GM18517 (cell line): Measurements from ENCODE around the gene EBLN2.
A peak's percentile ranks its signal among the peaks of the same experiment; 100 is the strongest.
"Not testable (repeated sequence)": the region's sequence is repeated elsewhere in the genome, so short reads cannot be mapped to it uniquely, and the experiment has no call there.

Experiments
- ATAC-seq: cut with Tn5 transposase; IDR thresholded peaks from one replicate; pipeline ENCODE4 v1.9.1; 2021; ENCODE audit warnings: mild to moderate bottlenecking, moderate library complexity; ENCODE audit not compliant: unreplicated experiment

Gene EBLN2

GRCh38 chr3:73056845-73057150 is 4.7 kb upstream of the EBLN2 start:
- no peak for ATAC-seq

GRCh38 chr3:73060302-73060723 is 1.1 kb upstream of the EBLN2 start:
- no peak for ATAC-seq

- not testable (repeated sequence) for ATAC-seq
These were observed 4.8 kb downstream of the EBLN2 start for GRCh38 chr3:73066243-73066642.

- no peak for ATAC-seq
These were observed 7.0 kb downstream of the EBLN2 start for GRCh38 chr3:73068419-73068818.

GRCh38 chr3:73069187-73069586 is 7.7 kb downstream of the EBLN2 start:
- no peak for ATAC-seq

GRCh38 chr3:73069775-73070444 is 8.5 kb downstream of the EBLN2 start:
- no peak for ATAC-seq

- ATAC-seq = no peak
These were observed 9.5 kb downstream of the EBLN2 start for GRCh38 chr3:73070675-73071575.

GRCh38 chr3:73071952-73072351 is 10.5 kb downstream of the EBLN2 start:
- ATAC-seq = no peak

GRCh38 chr3:73072634-73073033 is 11.2 kb downstream of the EBLN2 start:
- ATAC-seq = no peak

- no peak for ATAC-seq
These were observed 11.7 kb downstream of the EBLN2 start for GRCh38 chr3:73073091-73073707.

- ATAC-seq = no peak
These were observed 13.3 kb downstream of the EBLN2 start for GRCh38 chr3:73074781-73075180.

GRCh38 chr3:73080216-73080966 is 18.9 kb downstream of the EBLN2 start:
- peak; percentile 72 for ATAC-seq

GRCh38 chr3:73081140-73081539 is 19.7 kb downstream of the EBLN2 start:
- no peak for ATAC-seq

- ATAC-seq = no peak
These were observed 22.7 kb downstream of the EBLN2 start for GRCh38 chr3:73084170-73084569.

- ATAC-seq = no peak
These were observed 24.6 kb downstream of the EBLN2 start for GRCh38 chr3:73086071-73086494.

- no peak for ATAC-seq
These were observed 32.7 kb downstream of the EBLN2 start for GRCh38 chr3:73094129-73094528.

GRCh38 chr3:73094951-73095350 is 33.5 kb downstream of the EBLN2 start:
- ATAC-seq = no peak

- no peak for ATAC-seq
These were observed 34.7 kb downstream of the EBLN2 start for GRCh38 chr3:73096169-73096568.

GRCh38 chr3:73098026-73098425 is 36.6 kb downstream of the EBLN2 start:
- ATAC-seq = no peak

- ATAC-seq = no peak
These were observed 37.4 kb downstream of the EBLN2 start for GRCh38 chr3:73098873-73099272.
